Fibroblast of skin of back (primary cell): ENCODE measurements around the gene TRPM3.

Source experiments
- DNase-seq: peaks from one replicate; pipeline ENCODE4 v3.0.0-alpha.2; 2013

Gene TRPM3

DNA sequence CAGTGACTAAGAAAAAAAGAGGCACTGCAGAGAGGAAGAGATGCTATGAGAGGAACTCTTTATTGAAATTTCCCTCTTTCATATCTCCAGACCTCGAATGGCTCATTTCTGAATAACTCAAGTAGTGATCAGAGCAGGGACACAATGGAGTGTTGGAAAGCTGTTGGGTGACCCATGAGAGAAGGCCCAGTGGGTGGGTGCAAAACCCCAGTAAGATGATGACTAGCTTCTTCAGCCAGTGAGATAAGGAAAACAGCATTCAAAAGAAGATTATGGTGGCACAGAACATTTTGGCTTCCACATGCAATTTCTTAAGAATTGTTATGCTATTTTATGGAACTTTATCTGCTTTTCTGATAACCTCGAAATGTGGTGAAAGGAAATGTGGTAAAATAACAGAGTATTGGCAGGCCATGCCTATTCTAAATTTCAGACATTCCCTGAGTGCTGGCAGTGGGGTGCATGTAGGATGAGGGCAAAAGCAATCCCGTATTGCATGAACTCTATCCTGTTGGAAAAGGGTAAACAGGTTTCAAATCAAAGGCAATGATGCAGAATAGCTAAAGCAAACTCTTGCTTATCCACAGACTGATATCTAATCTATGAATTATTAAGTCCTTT, 579.0 kb downstream of the TRPM3 start:
- DNase-seq = no peak

DNA sequence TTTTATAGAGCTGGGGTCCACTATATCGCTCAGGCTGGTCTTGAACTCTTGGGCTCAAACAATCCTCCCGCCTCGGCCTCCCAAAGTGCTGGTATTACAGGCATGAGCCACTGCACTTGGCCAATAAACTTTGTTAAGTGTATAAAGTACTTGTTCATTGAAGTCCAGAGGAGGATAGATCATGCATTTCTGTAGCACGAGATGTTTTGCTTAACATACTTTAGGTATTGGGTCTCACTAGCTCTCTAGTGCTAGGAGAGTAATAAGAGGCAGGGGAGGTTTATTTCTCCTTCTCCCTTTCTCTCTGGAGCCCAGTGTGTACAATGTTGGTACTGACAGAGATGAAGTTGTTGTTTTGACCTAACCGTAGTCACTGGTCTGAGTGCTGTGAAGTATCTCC, 581.4 kb downstream of the TRPM3 start:
- peak; percentile 48 for DNase-seq

DNA sequence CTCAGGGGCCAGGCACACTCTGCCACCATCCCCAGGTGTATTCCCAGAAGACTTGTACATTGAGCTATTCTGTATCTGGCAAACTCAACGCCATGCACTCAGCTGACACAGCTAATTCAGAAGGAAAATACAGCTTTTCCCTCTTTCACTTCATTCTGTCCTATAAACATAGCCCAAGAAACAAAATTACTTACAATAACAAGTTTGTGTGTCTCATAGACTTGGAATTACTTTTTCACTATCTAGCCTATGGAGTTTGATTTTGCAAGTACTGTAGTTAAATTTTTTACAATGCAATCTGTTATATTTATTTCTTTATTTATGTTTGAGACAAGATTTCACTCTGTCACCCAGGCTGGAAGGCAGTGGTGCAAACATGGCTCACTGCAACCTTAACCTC, 581.9 kb downstream of the TRPM3 start:
- peak; percentile 36 for DNase-seq

DNA sequence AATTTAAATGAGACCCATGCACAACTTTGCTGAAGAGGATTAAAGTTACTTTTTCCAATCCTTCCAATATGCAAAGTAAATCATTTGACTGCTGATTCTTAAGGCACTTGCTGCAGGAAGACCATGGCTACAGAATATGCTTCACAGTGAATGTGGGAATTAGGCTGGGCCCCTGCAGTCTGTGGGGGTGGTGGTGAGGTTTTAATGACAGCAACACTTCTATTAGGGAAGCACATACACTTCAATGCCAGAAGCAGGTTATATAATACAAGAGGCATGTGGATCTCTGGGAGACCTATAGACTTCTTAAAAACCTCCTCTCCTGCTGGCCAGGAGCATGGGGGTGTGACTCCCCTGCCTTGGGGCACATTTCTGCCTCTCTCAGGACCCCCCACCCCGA, 582.4 kb downstream of the TRPM3 start:
- no peak for DNase-seq

DNA sequence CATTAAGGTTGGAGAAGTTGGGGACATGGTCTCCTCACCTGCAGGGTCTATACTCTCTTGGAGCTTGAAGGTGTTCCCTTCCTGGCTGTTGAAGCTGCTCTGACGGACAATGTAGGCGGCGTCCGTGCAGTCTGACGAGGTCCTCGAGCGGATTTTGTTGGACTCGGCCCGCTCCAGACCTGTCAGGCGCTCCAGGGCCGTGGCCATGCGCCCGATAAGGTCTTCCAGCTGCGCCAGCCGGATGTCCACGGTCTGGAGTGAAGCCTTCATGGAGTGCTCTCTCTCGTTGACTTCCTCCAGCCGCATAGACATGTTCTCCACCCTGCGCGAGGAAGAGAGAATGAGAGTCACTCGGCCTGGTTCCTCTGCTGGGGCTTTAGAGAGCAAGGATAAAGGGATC, 584.3 kb downstream of the TRPM3 start:
- DNase-seq = no peak

DNA sequence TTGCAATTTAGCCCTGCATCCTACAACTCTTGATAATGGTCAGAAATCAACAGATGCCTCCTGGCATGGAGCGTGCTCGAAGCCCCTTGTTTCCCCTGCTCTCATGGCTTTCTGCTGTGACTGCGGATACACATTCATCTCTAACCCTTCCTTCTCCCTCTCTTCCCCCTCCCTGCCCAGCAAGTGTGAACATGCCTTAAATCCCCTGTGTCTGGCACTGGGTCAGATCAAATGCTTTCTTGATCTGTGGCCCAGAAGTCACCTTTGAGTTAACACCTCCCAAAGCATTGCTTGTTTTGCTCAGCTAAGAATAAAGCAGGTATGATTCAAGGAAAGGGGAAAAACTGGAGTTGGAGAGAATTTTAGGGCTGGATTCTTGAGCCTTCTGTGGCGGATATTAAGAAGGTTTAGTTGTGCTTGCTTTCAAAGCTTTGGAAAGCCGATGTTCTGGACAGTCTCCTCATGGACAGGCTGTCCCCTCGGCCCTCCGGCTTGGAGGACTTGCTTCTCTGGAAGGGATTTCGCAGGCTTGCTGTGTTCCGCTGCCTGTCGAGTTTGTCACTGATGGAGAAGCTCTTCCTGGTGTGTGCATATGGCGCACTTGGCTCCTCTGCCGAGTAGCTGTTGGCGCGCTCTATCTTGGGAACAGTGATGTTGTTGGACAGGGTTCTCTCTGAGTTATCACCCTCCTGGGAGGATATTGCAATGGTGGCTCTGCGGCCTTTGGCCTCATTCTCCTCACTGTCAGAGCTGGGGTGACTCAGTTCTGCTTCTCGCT, 585.7 kb downstream of the TRPM3 start:
- DNase-seq = no peak

DNA sequence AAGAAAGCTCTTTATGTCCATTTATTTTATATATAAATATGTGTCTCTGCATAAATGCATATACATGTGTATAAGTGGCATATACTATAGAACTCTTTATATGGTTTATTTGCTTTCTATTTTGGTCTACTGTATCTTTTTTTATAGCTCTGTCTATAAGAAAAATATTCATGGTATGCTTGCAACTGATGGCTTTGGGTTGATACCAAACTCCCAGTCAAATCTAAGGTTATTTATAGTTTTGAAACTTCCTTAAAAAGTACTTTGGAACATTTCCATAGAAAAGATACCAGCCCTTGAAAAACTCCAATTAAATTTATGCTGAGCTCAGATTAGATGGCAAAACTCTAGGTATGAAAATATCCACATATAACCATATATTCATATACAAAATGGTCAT, 587.0 kb downstream of the TRPM3 start:
- DNase-seq = peak; percentile 85

DNA sequence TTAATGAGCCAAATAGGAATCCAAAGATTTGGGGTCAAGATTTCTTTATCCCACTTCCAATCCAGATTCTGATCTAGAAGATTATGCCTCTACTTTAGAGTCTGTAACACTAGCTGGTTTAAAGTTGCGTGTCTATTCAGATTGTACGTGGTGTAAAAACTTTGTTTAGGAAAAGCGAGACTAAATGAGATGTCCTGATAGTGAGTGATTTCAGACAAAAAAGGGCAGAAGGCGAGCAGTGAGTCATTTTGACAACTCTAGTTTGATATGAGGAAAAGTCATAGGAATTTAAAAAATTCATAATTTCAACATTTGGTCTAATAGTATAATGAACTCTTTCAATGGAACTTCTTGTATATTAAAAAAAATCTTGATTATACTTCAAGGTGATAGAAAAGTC, 587.4 kb downstream of the TRPM3 start:
- DNase-seq = peak; percentile 75

DNA sequence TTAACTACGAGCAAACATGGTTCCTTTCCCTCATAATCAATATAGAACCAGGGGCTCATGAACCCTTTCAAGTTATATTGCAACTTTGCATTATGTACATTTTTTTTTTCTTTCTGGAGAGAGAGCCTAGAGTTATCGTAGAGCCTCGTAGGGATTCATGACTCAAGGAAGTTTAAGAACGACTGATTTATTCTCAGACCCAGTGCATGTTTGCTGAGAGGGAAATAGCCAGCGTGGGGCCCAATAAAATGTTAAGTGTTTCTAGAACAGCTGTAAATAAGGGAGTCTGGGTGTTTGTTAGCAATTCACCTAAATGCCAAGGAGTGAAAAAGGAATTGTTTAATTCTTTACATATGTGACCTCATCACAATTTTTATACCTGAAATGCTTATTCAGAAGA, 587.9 kb downstream of the TRPM3 start:
- no peak for DNase-seq

DNA sequence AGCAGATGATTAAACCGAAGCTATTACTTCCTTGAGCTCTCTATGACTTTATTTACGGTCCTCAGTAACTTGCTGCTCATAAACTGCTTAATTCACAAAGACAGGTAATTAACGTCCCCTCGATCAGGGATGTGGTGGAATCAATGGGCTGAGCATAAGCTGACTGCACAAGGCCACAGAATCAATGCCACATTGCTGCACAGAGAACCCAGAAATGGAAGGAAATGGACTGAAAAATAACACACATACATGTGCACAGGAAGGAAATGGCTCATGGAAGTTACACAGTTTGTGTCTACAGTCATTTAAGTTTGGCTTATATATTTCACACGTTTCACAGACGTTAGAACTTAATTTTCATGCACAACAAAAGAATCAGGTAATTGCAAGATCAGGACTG, 588.7 kb downstream of the TRPM3 start:
- DNase-seq = no peak

DNA sequence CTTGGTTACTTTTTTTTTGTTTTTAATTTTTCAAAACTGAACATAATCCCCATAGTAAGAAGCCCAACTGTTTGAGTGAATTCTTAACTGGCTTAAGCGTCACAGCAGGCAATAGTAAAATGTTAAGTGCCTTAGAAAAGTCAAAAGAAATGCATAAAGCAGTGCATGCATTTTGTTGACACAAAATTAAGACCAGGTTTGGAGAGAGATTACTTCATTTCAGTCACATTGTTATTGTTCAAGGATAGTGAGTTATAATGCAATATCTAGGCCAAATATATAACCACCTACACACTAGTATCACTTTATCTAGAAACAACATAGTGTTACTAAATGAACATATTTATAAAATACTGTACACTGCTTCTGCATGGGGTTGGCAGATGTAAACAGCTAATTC, 590.1 kb downstream of the TRPM3 start:
- no peak for DNase-seq

DNA sequence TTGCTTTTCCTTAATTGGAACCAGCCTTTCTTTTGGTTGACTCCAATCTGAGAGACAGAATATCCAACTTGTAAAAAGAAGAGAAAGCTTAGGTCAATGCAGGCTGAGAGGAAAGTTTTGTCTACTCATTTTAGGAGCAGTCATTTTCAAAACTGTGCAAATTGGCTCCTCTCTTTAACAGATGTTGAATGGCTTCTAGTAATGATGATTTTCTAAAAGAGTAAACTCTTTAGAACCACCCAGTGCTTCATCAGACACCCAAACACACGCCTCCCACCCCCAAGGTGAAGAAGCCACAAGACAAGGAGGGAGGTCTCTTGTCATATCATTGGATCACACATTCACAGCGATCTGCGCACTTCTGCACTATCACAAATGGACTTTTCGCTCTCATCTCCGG, 590.7 kb downstream of the TRPM3 start:
- DNase-seq = no peak

DNA sequence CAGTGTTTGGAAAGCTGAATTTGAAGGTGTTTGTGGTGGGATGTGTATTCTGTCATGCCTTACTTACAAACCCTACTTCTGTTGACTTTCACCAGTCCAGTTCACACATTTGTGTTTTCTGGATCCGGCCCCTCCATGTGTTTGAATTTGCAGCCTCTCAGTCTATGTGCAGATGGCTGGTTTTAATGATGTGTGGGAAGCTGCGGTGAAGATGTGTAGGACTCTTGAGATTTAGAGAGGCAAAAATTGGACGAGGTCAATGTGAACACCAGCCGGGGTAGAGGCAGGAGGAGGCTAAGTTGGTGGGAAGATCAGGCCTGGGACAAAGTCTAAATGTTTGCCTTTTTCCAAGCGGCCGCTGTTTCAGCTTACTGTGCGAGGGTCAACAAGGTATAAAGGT, 591.6 kb downstream of the TRPM3 start:
- no peak for DNase-seq

DNA sequence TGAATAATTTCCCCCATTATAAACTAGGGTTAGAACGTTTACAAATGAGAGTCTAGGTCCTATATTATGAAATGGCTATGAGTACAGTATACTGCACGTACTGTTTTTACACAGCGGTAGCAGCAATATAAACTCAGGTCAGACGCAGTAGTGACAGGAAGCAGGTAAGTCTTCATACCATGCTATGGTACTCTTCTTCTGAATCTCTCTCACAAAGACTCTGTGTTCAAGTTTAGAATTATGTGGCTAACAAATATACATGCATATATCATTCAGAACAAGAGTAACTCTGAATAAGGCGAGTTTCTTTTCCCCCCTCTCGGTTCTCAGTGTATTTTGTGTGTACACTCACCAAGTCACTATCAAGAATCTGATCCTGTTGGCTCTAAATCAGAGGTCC, 592.0 kb downstream of the TRPM3 start:
- no peak for DNase-seq

DNA sequence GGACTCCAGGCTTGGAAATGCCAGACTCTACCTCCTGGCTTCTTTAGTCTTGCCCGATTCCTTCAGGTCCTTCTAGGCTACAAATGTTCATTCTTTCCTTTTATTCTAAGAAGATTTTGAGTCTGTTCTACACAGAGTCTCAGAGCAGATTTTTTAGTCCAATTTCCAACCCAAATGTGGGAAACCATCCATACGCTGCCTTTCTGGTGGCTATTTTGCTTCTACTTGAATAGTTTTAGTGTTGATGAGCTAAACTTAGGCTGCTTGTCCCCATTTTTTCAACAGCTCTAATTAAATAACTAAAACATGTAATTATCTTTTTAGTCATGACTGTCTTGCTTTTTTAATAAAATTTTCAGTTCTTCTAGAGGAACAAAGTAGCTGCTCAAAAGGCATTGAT, 594.5 kb downstream of the TRPM3 start:
- DNase-seq = no peak

DNA sequence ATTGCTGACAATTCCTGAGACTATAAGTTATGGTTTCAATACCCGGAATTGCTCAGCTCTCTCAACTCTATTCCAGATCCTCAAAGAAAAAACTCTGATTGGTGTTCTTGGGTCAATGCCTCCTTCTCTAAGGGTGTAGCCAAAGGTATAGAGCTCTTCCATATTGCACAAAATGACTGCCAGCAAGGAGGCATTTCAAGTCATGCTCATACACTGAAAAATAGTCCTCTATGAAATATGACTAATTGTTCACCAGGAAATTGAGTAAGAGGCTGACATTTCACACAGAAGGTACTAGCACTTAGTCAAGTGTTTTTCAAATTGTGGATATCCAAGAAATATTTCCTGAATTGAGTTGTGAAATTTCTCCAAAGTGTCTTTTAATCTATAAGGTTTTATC, 595.9 kb downstream of the TRPM3 start:
- DNase-seq = peak; percentile 42

DNA sequence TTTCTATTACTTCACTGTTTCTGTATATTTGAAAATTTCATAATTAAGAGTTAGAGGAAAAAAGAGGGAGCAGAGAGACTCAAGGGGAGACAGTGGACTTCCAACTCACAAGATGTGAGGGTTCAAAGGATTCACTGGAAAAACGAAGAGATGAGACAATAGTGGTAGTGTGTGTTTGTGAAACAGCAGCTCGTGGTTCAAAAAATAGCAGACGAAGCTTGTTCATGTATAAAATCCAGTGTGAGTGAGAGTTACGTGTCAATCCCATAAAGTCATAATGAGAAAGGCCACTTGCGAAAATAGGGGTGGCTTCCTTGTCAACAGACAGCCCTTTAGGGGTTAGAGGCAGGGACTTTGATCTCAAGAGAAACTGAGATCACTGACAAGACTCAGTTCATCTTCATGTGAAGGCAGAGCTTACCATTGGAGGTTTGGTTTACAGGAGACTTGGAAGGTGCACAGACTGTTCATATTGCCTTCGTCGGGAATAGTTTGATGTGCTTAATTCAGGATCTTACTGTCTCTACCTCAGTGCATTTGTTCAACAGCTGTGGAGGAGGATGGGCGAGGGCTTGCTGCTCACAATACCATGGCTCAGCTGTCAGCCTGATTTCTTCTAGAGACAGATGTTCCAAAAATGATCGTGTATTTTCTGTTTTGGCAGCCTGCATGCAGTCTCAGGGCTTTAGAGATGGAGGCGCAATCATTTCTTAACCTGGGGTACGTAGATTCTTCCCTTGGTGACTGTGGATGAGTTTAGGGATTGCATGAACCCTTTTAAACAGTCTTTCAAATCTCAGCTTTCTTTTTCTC, 601.3 kb downstream of the TRPM3 start:
- DNase-seq = no peak

DNA sequence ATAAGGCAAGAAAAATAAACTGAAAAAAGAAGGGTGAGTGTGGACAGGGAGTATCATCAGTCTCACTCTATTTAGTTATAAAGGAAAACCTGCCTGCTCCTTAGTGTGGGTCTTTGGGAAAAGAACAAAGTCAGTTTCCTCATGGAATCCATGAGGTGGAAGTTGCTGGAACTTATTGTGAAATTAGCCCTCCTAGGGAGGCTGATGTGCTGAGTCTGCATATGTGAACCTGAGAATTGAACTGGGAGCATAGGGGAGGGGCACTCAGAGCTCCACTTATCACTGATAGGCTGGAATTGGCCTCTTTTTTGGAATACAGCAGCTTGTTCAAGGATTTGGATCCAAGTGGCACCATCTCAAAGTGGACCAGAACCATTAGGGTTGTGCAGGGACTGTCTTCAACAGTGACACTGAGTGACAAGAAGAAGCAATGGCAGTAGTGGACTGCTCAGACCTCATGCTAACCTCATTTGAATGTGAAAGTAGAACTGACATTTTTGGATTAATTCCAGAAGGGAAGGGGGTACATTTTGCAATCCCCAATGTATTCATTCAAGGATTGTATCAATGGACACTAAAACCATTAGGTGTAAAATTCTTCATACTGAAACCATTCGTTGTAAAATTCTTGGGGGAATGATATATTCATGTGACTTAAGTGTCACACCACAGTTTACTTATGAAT, 603.4 kb downstream of the TRPM3 start:
- no peak for DNase-seq

DNA sequence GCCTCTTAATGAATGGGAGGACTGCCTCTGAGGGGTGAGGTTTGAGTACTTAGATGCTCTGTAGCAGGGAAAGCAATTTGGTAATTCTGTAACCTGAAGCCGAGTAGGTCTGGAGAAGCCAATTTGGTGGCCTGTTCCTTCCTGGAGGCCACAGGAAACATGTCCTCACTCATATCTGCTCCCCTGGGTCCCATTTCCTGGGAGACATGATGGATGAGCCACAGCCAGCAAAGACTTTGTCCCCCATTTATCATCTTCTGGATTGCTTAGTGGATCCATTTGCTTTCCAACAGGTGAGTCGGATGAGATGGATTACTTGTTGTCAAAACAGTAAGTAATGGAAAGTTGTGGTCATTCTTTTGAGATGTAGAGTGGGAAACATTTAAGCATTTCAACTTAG, 607.1 kb downstream of the TRPM3 start:
- DNase-seq = no peak

DNA sequence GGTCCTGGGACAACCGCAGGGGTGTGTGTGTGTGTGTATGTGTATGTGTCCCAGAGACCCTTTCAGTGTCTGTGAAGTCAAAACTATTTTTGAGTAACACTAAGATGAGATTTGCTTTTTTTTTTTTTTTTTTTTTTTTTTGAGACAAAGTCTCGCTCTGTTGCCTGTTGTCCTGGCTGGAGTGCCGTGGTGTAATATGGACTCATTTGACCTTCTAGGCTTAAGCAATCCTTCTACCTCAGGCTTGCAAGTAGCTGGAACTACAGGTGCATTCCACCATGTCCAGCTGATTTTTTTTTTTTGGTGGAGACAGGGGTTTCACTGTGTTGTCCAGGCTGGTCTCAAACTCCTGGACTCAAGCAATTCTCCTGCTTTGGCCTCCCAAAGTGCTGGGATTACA, 609.6 kb downstream of the TRPM3 start:
- DNase-seq = no peak

DNA sequence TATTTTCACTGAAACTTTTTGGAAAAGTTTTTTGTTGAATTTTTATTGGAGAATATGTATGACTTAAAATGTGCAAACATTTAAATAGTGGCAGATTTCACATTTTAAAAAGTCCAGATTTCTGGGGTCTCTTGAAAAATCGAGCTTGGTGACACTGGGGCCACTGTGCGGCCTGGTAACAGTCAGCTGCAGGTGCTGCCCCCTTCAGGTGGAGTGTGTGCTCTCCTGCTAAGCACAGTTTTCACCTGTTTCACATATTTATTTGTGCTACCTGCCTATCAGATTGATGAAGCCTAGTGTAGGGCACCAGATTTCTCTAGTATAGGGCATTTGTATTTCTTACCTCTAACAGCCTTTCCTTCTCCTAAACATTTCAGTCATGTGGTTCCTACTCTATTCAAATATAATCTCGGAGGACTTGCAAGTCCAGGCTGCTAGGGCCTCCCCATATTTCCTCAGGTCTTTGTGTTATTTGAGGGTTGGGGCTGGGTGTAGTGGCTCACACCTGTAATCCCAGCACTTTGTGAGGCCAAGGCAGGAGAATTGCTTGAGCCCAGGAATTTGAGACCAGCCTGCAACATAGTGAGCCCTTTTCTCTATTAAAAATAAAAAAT, 611.2 kb downstream of the TRPM3 start:
- DNase-seq = no peak

DNA sequence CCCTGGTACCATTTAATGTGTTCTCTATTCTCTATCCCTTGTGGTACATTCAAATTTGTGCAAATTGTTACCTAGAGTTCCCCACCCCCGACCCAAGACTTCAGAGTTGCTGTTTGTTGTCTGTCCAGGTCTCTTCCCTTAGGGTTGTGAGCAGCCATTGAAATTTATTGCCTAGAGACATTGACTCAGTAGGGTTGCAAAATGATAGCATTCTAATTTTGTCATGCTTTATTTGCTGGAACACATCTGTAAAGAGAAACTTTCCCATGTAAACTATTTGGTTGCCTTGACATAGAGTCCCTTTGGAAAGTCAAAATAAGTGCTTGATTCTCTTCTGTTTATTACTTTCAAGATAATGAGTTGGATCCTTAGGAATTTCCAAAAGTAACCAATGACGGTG, 615.3 kb downstream of the TRPM3 start:
- no peak for DNase-seq

DNA sequence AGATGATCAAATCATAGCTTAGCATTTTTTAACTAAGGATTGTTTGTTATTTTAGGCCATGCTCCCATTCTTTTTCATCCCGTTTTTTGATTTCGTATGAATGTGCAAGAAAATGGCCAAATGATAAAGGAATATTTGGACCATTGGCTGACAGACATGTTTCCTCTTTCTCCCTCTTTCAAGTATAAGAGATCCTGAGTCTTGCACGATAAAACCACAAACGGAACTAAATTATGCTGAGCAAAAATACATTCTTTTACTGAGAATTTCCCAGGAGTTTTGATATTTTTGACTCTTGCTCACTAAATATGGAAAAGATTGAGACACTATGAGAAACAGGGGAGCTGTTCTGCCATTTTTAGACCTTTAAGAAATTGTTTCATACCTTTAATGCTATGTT, 616.6 kb downstream of the TRPM3 start:
- DNase-seq = peak; percentile 74
